Ovary (tissue), 3 donors: ENCODE data around the gene DNM1L.

Experiments
- CTCF ChIP-seq, 3 donors: fragments of 450-650 bp in 2 of 3; fragments of 200-600 bp in 1 of 3; IDR thresholded peaks; one replicate each; pipeline versions ENCODE4 v1.5.1 to v1.8.0; 2016 to 2022; ENCODE audit warnings: antibody characterized with exemption in 3 of 3, mild to moderate bottlenecking in 1 of 3
- POLR2A ChIP-seq: fragments of 450-650 bp; IDR thresholded peaks from one replicate; pipeline ENCODE4 v1.6.1; 2017; ENCODE audit warnings: antibody characterized with exemption, mild to moderate bottlenecking, moderate library complexity
- donor health status: DM: no; HTN: no; CAD: no.

DNA sequence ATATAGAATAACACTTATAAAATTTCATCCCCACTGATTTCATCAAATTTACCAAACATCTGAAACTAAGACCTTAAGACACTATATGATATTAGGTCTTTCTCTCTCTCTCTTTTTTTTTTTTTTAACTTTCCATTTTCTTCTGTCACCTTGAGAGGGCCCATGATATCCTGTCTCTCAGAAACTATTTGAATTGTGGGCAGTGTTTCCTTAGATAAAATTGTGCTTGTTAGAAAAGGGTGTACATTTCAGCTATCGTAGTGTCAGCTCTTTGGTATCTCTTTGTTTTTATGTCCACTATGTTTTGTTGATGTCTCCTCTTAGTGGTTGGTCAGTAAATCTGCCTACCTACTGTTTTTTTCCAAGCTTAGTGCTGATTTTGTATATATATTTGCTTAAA, 23.8 kb downstream of the DNM1L start:
- TF ChIP-seq CTCF (IDR thresholded peaks at IDR 0.05) (no peak), POLR2A (no peak)
